DOHH2 (cell line): ENCODE data around the gene TKT.

ENCODE experiments used
- H3F3A ChIP-seq: fragments of 200-600 bp; sonication (generic), shearing (Covaris generic); 2 replicates; pipeline ENCODE4 v1.6.0; 2016; ENCODE audit warnings: antibody characterized with exemption, mild to moderate bottlenecking; ENCODE audit not compliant: control insufficient read depth, insufficient read depth
- H3K27ac ChIP-seq: fragments of 200-600 bp; sonication (generic); 2 replicates; pipeline ENCODE4 v1.5.1; 2014; ENCODE audit warnings: low read depth, mild to moderate bottlenecking, low read length, moderate library complexity
- H3K27me3 ChIP-seq: fragments of 200-600 bp; sonication (generic); 2 replicates; pipeline ENCODE4 v1.6.1; 2014; ENCODE audit warnings: mild to moderate bottlenecking, low read length, mixed read lengths; ENCODE audit not compliant: control insufficient read depth
- H3K36me3 ChIP-seq: fragments of 200-600 bp; sonication (generic); 2 replicates; pipeline ENCODE4 v1.6.1; 2014; ENCODE audit warnings: mild to moderate bottlenecking, low read length, moderate library complexity, mixed read lengths; ENCODE audit not compliant: control insufficient read depth
- H3K4me1 ChIP-seq: fragments of 200-600 bp; sonication (generic); 2 replicates; pipeline ENCODE4 v1.6.1; 2014; ENCODE audit warnings: mild to moderate bottlenecking, low read length, mixed read lengths; ENCODE audit not compliant: control insufficient read depth
- H3K4me2 ChIP-seq: fragments of 200-600 bp; sonication (generic); 2 replicates; pipeline ENCODE4 v1.6.0; 2014; ENCODE audit warnings: mild to moderate bottlenecking, low read length, moderate library complexity
- H3K4me3 ChIP-seq: fragments of 200-600 bp; sonication (generic); 2 replicates; pipeline ENCODE4 v1.5.1; 2014; ENCODE audit warnings: mild to moderate bottlenecking, low read length, mixed read lengths
- H3K79me2 ChIP-seq: fragments of 200-600 bp; sonication (generic); 2 replicates; pipeline ENCODE4 v1.6.1; 2014; ENCODE audit warnings: mild to moderate bottlenecking, low read length, mixed read lengths; ENCODE audit not compliant: control insufficient read depth
- H3K9me2 ChIP-seq: fragments of 200-600 bp; sonication (generic); replicated peaks from 2 replicates; pipeline ENCODE4 v1.6.1; 2014; ENCODE audit warnings: mild to moderate bottlenecking, low read length, mixed read lengths; ENCODE audit not compliant: control insufficient read depth
- H3K9me3 ChIP-seq: fragments of 200-600 bp; sonication (generic); 2 replicates; pipeline ENCODE4 v1.6.1; 2014; ENCODE audit warnings: antibody characterized with exemption, low read length, mixed read lengths; ENCODE audit not compliant: control insufficient read depth, insufficient read depth
- H4K20me1 ChIP-seq: fragments of 200-600 bp; sonication (generic); 2 replicates; pipeline ENCODE4 v1.6.0; 2014; ENCODE audit warnings: low read depth, mild to moderate bottlenecking, antibody characterized with exemption, low read length, moderate library complexity; ENCODE audit not compliant: control insufficient read depth, insufficient read depth
- CTCF ChIP-seq: fragments of 200-600 bp; sonication (generic); IDR thresholded peaks from one replicate; pipeline ENCODE4 v1.5.1; 2014; ENCODE audit warnings: antibody characterized with exemption, mild to moderate bottlenecking, low read depth, low read length; ENCODE audit not compliant: poor library complexity, severe bottlenecking
- EZH2phosphoT487 ChIP-seq: fragments of 200-600 bp; sonication (generic); IDR thresholded peaks from 2 replicates; pipeline ENCODE4 v1.6.1; 2017; ENCODE audit warnings: borderline replicate concordance, mild to moderate bottlenecking, antibody characterized with exemption, low read length, moderate library complexity, mixed read lengths

TKT gene

DNA sequence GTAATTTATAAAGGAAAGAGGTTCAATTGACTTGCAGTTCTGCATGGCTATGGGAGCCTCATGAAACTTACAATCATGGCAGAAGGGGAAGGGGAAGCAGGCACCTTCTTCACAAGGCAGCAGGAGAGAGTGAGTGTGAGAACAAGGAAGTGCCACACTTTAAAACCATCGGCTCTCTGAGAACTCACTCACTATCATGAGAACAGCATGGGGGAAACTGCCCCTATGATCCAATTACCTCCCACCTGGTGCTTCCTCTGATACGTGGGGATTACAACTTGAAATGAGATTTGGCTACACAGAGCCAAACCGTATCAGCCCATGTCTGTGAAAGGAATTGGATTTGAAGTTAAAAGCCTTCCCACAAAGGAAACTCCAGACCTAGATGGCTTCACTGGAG, 39.1 kb downstream of the TKT start:
- no peak overlapping the region for H3K4me2 ChIP-seq
- H3K27me3 ChIP-seq = no peaks in the 10 kb centered on the region
- no peak overlapping the region for H3K4me3 ChIP-seq
- peaks cover 4% of the 10 kb centered on the region; the same call in 1 of the 2 replicates for H4K20me1 ChIP-seq
- TF ChIP-seq EZH2phosphoT487 = no peak
- no peak for TF ChIP-seq CTCF
- H3F3A ChIP-seq = peaks cover 16% of the 10 kb centered on the region
- no peaks in the 10 kb centered on the region; the same call in 1 of the 2 replicates for H3K36me3 ChIP-seq
- H3K9me3 ChIP-seq = no peaks in the 10 kb centered on the region
- peaks cover 17% of the 10 kb centered on the region for H3K79me2 ChIP-seq
- peaks cover 37% of the 10 kb centered on the region for H3K4me1 ChIP-seq
- no peaks in the 10 kb centered on the region for H3K9me2 ChIP-seq
- no peak overlapping the region for H3K27ac ChIP-seq

GRCh38 chr3:53215816-53216215, 40.0 kb downstream of the TKT start:
- Histone ChIP-seq H3K27ac (no peak overlapping the region), H3K4me1 (peaks cover 42% of the 10 kb centered on the region), H3K9me3 (no peaks in the 10 kb centered on the region), H4K20me1 (peaks cover 4% of the 10 kb centered on the region; the same call in 1 of the 2 replicates), H3K36me3 (no peaks in the 10 kb centered on the region; the same call in 1 of the 2 replicates), H3K4me2 (no peak overlapping the region), H3K27me3 (no peaks in the 10 kb centered on the region), H3K4me3 (no peak overlapping the region), H3F3A (peaks cover 10% of the 10 kb centered on the region; the same call in 1 of the 2 replicates), H3K79me2 (peaks cover 22% of the 10 kb centered on the region), H3K9me2 (no peaks in the 10 kb centered on the region)
- TF ChIP-seq CTCF (no peak), EZH2phosphoT487 (no peak)

DNA sequence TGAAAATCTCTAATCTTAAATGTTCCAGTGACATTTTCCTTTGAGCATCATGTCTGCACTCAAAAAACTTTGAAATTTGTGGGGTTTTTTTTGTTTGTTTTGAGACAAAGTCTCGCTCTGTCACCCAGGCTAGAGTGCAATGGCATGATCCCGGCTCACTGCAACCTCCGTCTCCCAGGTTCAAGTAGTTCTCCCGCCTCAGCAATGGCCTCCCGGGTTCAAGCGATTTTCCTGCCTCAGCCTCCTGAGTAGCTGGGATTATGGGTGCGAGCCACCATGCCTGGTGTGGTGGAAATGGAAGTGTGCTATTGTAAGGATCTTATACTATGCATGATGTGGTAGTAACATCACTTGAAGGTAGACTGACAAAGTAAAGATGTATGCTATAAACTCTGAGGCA, 42.5 kb downstream of the TKT start:
- Histone ChIP-seq H3K9me2 (no peaks in the 10 kb centered on the region), H4K20me1 (peaks cover 4% of the 10 kb centered on the region; the same call in 1 of the 2 replicates), H3K4me1 (peaks cover 35% of the 10 kb centered on the region), H3F3A (peaks cover 8% of the 10 kb centered on the region; the same call in 1 of the 2 replicates), H3K4me2 (peak overlapping the region; percentile 58), H3K4me3 (0 out of 2 replicates have a peak overlapping the region, but pooled peaks have one; percentile 32), H3K79me2 (peaks cover 31% of the 10 kb centered on the region), H3K36me3 (peaks cover 6% of the 10 kb centered on the region), H3K9me3 (peaks cover 7% of the 10 kb centered on the region), H3K27me3 (no peaks in the 10 kb centered on the region), H3K27ac (peak overlapping the region; percentile 18; the same call in 1 of the 2 replicates)
- TF ChIP-seq CTCF = no peak
